Measurements from ENCODE around the gene GCNT1. TPM values are rescaled to one million over a fixed set of nuclear protein-coding genes. Genes with fewer than 3 reads are reported as not detected.
"Not testable (repeated sequence)": the region's sequence is repeated elsewhere in the genome, so short reads cannot be mapped to it uniquely, and the experiment has no call there.

The GCNT1 gene
- 3.0 TPM for total RNA-seq
- long read RNA-seq, full-length matches to known transcripts, result 1 of 1 reads
- long read RNA-seq, partial matches to known transcripts, result 0 of 1 reads
- long read RNA-seq, other reads (novel, unspliced or antisense), result 0 of 1 reads

DNA sequence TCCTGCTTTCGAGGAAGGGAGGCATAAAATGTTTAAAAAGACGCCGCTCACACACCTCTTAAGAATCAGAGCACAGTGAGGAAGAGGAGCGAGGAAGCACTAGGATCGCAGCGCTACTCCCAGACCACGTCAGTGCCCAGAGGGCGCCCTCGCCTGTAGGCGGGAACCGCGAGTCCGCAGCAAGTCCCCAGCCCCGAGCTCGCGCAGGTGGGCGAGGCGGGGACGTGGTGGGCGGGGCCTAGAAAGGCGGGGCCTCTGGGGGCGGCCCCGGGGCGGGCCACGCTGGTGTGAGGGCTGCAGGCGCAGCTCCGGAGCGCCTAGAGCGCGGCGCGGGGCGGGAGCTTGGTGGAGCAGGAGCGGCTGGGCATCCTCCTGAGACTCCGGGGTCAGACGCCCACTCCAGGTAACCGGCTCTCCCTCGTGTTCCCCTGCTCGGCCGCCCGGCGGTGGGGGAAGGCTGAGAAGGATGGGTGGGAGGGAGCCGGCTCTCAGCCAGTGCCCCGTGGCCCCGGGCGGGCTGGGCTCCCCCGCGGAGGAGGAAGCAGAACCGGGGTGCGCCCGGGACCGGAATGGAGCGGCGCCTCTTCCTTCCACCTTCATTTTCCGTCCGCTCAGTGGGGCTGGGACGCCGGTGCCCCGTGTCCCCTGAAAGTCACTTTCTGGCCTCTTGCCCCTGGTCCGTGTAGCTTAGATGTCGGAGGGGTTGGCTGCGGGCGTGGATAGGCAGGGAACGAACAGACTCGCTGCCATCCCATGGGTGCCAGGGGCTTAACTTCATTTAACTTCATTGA, at the start of gene GCNT1:
GCNT1 (plus strand) TSS at position 280 of the 791 bp plus-strand sequence. CDS start 43,200 bp downstream, outside the sequence.
- DNase-seq (peak; percentile 90), ATAC-seq (ENCODE audit: poor library complexity) (peak; percentile 96)
- intact Hi-C loops (cut with DNase I), result no loop called here

DNA sequence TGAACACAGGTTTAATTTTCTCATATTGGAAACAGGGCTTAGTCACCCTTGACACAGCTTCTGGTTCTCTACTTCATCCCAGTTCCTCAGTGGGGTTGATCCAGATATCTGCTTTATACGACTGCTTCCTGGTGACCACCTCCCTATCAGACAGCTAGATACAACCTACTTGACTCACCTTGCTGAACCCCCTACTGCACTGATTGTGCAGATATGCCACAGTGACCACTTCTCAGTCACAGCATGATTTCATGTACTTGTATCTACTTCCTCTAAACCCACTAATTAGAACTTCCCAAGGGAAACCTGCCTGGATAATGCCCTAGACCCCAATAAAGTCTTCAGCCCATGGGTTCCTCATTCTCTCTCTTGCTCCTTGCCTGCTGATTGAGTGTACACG, 46.3 kb upstream of the GCNT1 start:
- ATAC-seq (ENCODE audit: poor library complexity), result no peak
- intact Hi-C loops (cut with DNase I), result no loop called here
- DNase-seq, result no peak

DNA sequence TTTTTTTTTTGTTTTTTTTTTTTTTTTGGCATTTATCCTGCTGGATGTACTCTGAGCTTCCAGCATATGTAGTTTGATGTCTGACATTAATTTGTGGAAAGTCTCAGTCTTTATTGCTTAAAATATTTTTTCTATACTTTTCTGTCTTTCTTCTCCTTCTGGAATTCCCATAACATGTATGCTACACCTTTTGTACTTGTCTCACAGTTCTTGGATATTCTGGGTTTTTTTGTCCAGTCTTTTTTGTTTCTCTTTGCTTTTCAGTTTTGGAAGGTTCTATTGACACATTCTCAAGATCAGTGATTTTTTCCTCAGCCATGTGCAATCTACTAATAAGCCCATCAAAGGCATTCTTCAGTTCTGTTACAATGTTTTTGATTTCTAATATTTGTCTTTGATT, 45.3 kb upstream of the GCNT1 start:
- no peak for ATAC-seq (ENCODE audit: poor library complexity)
- intact Hi-C loops (cut with DNase I), result no loop called here
- DNase-seq, result no peak

DNA sequence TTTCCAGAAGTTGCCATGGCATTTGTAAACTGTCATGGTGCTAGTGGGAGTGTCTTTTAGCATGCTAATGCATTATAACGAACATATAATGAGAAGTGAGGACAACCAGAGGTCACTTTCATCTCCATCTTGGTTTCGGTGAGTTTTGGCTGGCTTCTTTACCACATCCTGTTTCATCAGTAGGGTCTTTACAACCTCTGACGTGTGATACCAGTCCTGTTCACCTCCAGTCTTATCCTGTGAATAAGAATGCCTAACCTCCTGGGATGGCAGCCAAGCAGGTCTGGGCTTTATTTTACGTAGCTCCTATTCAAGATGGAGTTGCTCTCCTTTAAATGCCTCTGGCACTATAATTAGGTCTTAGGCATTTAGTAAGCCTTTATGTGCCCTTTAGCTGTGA, 44.3 kb upstream of the GCNT1 start:
- no peak for DNase-seq
- no peak for ATAC-seq (ENCODE audit: poor library complexity)
- intact Hi-C loops (cut with DNase I), result no loop called here

DNA sequence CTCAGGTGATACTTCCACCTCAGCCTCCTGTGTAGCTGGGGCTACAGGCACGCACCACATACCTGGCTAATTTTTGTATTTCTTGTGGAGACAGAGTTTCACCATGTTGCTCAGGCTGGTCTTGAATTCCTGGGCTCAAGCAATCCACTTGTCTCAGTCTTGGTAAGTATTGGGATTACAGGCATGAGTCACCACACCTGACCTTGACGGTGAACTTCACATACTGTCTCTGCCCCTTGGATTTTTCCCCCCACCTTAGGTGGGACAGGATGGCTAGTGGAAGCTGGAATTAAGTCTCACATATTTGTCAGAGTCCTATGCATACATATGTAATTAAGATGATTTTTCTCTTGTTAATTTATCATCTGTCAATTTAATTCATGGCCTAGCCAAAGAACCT, 43.8 kb upstream of the GCNT1 start:
- DNase-seq (no peak), ATAC-seq (ENCODE audit: poor library complexity) (no peak)
- intact Hi-C loops (cut with DNase I), result no loop called here

DNA sequence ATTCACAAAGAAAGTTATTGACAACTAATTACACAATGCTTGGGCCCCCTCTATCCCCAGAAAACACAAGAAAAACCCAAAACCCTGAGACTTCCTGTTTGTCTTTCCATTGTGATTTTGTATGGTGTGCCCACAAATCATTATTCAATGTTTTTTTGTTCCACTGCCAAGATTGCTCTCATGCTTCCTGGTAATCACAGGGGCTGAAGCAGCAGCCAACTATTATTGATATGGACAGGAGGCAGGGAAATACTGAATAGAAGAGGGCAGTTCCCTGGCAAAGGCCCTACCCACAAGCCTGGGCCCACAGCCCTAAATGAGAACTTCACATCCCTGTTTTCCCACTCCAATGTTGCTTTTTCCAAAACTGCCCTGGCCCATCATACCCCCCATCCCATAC, 43.3 kb upstream of the GCNT1 start:
- DNase-seq (no peak), ATAC-seq (ENCODE audit: poor library complexity) (no peak)
- intact Hi-C loops (cut with DNase I), result no loop called here

DNA sequence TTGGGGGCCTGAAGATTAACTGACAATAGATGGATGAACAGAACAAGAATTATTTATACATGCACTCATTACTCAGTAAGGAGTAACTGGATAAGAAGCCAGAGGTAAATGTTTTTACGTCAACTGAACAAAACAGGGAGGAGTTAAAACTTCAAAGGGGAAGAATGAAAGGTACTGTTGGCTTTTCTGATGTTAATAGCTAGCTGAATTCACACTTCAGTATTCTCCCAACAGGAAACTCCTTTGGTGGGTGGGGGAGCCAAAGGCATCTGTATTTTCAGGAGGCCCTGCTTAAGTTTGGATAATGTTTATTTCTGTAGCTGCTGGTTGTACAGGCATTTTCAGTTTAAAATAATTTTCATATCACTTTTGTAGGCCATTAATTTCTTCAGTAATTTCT, 41.6 kb upstream of the GCNT1 start:
- intact Hi-C loops (cut with DNase I), result no loop called here
- no peak for ATAC-seq (ENCODE audit: poor library complexity)
- no peak for DNase-seq

DNA sequence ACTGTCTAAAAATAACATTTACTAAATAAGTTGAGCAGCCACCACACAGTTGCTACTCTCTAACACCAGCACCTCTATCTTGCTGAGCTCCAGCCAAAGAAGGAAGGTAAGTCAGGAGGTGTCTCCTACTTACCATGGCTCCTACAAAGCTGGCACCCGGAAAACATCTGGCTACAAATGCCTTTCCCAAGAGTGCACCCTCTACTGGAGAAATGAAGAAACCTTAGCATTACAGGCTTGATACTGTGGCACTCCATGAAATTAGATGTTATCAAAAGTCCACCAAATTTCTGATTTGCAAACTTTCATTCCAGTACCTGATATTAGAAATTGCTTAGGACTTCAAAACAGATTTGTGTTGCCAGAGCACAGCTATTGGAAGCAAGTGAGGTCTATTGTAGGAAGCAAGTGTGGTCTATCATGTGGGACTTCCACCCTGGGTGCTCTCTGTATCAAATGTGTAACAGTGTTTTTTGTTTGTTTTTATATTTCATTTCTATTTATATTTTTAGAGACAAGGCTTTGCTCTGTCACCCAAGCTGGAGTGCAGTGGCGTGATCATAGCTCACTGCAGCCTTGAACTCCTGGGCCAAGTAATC, 39.1 kb upstream of the GCNT1 start:
- ATAC-seq (ENCODE audit: poor library complexity) (no peak), DNase-seq (no peak)
- intact Hi-C loops (cut with DNase I), result no loop called here

DNA sequence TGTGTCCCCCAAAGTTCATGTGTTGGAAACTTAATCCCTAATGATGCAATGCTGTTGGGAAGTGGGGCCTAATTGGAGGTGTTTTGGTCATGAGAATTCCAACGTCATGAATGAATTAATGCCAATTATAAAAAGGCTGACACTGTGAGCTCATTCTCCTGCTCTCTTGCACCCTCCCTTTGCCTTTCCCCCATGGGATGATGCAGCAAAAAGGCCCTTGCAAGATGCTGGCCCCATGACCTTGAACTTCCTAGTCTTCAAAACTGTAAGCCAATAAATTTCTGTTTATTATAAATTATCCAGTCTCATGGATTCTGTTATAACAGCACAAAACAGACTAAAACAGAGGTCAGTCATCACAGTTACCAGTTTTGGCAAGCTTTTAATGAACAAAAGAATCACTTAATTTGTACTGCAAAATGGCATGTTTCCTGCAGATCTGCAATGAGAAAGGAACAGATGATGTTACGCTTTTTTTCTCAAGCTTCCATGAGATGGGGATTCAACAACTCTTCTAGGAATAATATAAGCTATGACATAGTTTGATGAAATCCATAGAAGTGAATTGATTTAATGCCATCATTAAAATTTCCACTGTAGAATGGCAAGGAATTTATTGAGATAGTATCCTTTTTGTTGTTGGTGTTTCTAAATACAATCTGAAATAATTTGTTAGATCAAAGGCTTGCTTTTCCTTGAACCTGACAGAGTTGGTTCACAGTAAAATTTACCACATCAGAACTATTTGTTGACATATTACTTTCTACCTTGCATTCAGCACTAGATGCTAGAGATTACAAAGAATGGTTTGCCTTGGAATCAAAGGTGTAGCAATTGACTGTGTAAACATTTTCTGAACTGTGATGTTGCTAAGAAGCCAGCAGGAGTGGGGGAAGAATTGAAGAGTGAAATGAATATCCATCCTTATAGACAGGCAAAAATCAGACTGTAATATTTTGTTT, 35.5 kb upstream of the GCNT1 start:
- intact Hi-C loops (cut with DNase I), result no loop called here
- DNase-seq, result no peak
- no peak for ATAC-seq (ENCODE audit: poor library complexity)

DNA sequence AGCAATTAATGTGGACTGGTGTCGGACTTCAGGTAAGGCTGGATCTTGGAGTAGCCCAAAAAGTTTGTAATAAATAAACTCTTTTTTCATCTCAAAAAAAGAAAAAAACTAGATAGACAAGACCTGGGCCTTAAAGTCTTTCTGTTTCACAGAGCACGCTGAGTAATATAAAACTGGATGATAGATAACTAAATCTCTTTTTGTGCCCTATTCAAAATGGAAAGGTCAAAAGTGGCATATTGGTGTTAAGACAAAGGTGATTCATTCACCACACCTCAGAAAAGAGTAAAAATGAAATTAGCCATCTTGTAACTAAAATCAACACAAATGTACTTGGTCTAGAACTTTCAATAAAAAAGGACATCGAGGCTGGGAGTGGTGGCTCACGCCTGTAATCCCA, 34.5 kb upstream of the GCNT1 start:
- ATAC-seq (ENCODE audit: poor library complexity) (no peak), DNase-seq (no peak)
- intact Hi-C loops (cut with DNase I), result no loop called here

DNA sequence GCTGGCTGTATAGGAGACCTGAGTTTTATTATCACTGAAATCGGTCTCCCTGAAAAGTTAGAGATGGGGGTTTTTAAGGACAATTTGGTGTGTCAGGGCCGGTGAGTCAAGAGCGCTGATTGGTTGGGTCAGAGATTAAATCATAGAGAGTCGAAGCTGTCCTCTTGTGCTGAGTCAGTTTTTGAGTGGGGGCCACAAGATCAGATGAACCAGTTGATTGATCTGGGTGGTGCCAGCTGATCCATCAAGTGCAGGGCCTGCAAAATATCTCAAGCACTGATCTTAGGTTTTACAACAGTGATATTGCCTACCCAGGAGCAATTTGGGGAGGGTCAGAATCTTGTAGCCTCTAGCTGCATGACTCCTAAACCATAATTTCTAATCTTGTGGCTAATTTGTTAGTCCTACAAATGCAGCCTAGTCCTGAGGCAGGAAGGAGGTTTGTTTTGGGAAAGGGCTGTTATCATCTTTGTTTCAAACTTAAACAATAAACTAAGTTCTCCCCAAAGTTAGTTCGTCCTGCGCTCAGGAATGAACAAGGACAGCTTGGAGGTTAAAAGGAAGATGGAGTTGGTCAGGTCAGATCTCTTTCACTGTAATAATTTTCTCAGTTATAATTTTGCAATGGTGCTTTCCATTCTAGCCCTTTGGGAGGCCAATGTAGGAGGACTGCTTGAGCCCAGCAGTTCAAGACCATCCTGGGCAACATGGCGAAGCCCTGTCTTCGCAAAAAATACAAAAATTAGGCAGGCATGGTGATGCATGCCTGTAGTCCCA, 33.1 kb upstream of the GCNT1 start:
- DNase-seq (no peak), ATAC-seq (ENCODE audit: poor library complexity) (no peak)
- intact Hi-C loops (cut with DNase I), result no loop called here

DNA sequence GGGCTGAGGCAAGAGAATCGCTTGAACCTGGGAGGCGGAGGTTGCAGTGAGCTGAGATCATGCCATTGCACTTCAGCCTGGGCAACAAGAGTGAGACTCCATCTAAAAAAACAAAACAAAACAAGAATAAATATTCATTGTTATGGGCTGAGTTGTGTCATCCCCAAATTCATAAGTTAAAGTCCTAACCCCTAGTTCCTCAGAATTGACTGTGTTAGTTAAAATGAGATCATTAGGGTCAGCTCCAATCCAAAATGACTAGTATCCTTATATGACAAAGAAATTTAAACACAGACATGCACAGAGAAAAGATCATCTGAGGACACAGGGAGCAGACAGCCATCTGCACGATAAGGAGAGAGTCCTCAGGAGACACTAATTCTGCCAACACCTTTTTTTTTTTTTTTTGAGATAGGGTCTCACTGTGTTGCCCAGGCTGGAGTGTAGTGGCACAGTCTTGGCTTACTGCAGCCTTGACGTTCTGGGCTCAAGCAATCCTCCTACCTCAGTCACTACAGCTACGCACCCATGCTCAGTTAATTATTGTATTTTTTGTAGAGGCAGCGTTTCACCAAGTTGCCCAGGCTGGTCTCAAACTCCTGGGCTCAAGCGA, 32.1 kb upstream of the GCNT1 start:
- intact Hi-C loops (cut with DNase I), result no loop called here
- no peak for DNase-seq
- ATAC-seq (ENCODE audit: poor library complexity), result no peak

DNA sequence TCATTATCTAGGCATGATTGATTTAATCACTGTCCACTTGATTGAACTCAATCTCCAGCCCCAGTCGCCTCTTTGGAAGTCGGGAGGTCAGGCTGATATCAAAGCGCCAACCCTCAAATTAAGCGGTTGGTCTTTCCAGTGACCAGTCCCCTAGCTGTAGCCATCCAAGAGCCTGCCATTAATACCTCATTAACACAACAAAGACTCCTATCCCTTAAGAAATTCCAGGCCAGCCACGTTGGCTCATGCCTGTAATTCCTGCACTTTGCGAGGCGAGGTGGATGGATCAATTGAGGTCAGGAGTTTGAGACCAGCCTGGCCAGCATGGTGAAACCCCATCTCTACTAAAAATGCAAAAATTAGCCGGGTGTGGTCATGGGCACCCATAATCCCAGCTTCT, 27.4 kb upstream of the GCNT1 start:
- intact Hi-C loops (cut with DNase I), result no loop called here
- DNase-seq, result no peak
- ATAC-seq (ENCODE audit: poor library complexity), result no peak

DNA sequence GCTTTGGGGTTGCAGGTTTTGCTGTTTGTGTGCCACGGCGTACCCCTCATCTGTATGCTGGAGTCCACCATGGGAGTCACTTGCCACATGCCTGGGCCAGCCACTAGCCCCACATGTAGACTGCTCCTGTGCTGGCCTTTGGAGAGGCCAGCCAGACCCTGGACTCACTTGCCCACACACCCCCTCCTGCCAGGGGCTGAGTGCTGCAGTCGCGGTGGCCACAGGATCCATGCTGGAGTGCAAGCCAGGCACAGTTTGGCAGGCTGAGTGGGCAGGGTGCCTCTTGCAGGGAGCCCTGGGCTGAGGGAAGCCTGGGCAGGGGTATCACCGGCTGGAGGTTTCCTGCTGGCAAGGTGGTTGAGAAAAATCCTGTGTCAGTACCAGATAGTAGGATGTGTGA, 25.6 kb upstream of the GCNT1 start:
- intact Hi-C loops (cut with DNase I), result no loop called here
- DNase-seq (no peak), ATAC-seq (ENCODE audit: poor library complexity) (no peak)

DNA sequence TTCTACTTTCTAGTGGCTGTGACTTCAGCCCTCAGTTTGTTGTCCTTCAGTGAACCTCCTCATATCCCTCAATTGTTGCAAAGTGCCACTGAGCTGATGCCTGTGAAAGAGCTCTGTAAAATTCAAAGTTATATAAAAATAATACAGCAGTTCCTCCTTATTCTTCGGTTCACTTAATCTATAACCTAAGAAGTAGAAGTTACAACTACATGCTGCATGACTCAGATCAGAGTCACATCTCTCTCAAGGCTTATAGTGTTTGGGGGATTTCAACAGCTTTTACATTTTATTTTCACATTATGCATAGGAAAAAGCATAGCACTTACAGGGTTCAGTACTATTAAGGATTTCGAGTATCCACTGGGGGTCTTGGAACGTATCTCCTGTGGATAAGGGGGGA, 25.1 kb upstream of the GCNT1 start:
- DNase-seq (no peak), ATAC-seq (ENCODE audit: poor library complexity) (no peak)
- intact Hi-C loops (cut with DNase I), result no loop called here

DNA sequence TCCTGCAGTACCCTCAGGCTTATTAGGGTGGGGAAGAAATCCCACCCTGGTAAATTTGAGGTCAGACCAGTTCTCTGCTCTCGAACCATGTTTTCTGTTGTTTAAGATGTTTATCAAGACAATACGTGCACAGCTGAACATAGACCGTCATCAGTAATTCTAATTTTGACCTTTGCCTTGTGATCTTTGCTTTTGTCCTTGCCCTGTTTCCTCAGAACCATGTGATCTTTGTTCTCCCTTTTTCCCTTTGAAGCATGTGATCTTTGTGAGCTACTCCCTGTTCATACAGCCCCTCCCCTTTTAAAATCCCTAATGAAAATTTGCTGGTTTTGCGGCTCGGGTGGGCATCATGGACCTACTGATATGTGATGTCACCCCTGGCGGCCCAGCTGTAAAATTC, 24.1 kb upstream of the GCNT1 start:
- intact Hi-C loops (cut with DNase I); DNase-seq; ATAC-seq (ENCODE audit: poor library complexity): not testable (repeated sequence)

DNA sequence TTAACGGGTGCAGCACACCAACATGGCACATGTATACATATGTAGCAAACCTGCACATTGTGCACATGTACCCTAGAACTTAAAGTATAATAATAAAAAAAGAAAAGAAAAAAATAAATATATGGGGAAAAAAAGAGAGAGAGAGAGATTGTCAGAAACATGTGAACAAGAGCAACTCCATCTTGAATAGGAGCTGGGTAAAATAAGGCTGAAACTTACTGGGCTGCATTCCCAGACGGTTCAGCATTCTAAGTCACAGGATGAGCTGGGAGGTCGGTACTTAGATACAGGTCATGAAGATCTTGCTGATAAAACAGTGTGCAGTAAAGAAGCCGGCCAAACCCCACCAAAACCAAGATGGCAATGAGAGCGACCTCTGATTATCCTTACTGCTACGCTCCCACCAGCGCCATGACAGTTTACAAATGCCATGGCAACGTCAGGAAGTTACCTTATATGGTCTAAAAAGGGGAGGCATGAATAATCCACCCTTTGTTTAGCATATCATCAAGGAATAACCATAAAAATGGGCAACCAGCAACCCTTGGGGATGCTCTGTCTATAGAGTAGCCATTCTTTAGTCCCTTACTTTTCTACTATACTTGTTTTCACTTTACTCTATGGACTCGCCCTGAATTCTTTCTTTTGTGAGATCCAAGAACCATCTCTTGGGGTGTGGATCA, 21.8 kb upstream of the GCNT1 start:
- DNase-seq; ATAC-seq (ENCODE audit: poor library complexity); intact Hi-C loops (cut with DNase I): not testable (repeated sequence)

Data from Right ventricle myocardium superior (tissue), 1 donor.